ENCODE measurements around the gene ATP8B1. TPM values are rescaled to one million over a fixed set of nuclear protein-coding genes. Genes with fewer than 3 reads are reported as not detected.

ATP8B1 gene
- total and polyA plus RNA-seq, 2 of the 8 experiments (the other 6 are each of a cell fraction or from before 2014, with no cell fraction given): 1.1 to 4.6 TPM

DNA sequence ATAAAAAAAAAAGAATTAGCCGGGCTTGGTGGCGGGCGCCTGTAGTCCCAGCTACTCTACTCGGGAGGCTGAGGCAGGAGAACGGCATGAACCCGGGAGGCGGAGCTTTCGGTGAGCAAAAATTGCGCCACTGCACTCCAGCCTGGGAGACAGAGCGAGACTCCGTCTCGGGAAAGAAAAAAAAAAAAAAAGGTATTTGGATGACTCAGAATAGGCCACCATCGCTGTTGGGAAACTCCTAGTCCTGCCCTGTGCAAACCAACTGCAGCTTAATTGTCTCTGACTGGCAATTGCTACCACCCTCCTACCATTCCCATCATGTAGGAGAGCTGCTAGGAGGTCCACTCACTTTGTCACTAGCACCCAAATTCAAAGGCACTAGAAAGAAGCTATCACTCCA lies 43.5 kb downstream of the ATP8B1 start (continued):
- TF ChIP-seq, protein P1, sequence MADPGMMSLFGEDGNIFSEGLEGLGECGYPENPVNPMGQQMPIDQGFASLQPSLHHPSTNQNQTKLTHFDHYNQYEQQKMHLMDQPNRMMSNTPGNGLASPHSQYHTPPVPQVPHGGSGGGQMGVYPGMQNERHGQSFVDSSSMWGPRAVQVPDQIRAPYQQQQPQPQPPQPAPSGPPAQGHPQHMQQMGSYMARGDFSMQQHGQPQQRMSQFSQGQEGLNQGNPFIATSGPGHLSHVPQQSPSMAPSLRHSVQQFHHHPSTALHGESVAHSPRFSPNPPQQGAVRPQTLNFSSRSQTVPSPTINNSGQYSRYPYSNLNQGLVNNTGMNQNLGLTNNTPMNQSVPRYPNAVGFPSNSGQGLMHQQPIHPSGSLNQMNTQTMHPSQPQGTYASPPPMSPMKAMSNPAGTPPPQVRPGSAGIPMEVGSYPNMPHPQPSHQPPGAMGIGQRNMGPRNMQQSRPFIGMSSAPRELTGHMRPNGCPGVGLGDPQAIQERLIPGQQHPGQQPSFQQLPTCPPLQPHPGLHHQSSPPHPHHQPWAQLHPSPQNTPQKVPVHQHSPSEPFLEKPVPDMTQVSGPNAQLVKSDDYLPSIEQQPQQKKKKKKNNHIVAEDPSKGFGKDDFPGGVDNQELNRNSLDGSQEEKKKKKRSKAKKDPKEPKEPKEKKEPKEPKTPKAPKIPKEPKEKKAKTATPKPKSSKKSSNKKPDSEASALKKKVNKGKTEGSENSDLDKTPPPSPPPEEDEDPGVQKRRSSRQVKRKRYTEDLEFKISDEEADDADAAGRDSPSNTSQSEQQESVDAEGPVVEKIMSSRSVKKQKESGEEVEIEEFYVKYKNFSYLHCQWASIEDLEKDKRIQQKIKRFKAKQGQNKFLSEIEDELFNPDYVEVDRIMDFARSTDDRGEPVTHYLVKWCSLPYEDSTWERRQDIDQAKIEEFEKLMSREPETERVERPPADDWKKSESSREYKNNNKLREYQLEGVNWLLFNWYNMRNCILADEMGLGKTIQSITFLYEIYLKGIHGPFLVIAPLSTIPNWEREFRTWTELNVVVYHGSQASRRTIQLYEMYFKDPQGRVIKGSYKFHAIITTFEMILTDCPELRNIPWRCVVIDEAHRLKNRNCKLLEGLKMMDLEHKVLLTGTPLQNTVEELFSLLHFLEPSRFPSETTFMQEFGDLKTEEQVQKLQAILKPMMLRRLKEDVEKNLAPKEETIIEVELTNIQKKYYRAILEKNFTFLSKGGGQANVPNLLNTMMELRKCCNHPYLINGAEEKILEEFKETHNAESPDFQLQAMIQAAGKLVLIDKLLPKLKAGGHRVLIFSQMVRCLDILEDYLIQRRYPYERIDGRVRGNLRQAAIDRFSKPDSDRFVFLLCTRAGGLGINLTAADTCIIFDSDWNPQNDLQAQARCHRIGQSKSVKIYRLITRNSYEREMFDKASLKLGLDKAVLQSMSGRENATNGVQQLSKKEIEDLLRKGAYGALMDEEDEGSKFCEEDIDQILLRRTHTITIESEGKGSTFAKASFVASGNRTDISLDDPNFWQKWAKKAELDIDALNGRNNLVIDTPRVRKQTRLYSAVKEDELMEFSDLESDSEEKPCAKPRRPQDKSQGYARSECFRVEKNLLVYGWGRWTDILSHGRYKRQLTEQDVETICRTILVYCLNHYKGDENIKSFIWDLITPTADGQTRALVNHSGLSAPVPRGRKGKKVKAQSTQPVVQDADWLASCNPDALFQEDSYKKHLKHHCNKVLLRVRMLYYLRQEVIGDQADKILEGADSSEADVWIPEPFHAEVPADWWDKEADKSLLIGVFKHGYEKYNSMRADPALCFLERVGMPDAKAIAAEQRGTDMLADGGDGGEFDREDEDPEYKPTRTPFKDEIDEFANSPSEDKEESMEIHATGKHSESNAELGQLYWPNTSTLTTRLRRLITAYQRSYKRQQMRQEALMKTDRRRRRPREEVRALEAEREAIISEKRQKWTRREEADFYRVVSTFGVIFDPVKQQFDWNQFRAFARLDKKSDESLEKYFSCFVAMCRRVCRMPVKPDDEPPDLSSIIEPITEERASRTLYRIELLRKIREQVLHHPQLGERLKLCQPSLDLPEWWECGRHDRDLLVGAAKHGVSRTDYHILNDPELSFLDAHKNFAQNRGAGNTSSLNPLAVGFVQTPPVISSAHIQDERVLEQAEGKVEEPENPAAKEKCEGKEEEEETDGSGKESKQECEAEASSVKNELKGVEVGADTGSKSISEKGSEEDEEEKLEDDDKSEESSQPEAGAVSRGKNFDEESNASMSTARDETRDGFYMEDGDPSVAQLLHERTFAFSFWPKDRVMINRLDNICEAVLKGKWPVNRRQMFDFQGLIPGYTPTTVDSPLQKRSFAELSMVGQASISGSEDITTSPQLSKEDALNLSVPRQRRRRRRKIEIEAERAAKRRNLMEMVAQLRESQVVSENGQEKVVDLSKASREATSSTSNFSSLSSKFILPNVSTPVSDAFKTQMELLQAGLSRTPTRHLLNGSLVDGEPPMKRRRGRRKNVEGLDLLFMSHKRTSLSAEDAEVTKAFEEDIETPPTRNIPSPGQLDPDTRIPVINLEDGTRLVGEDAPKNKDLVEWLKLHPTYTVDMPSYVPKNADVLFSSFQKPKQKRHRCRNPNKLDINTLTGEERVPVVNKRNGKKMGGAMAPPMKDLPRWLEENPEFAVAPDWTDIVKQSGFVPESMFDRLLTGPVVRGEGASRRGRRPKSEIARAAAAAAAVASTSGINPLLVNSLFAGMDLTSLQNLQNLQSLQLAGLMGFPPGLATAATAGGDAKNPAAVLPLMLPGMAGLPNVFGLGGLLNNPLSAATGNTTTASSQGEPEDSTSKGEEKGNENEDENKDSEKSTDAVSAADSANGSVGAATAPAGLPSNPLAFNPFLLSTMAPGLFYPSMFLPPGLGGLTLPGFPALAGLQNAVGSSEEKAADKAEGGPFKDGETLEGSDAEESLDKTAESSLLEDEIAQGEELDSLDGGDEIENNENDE (IDR thresholded peaks at IDR 0.05; ENCODE audit: insufficient replicate concordance, low read length): no peak
- TF ChIP-seq CHD1 (IDR thresholded peaks at IDR 0.05; ENCODE audit: low read depth, low read length) (no peak), CBX5 (IDR thresholded peaks at IDR 0.05; ENCODE audit: low read depth, low read length) (no peak), CBX8 (IDR thresholded peaks at IDR 0.05; ENCODE audit: borderline replicate concordance, low read depth, low read length) (no peak), POLR2AphosphoS5 (IDR thresholded peaks at IDR 0.05; ENCODE audit: low read depth, low read length) (no peak), RNF2 (IDR thresholded peaks at IDR 0.05; ENCODE audit: borderline replicate concordance, low read depth, low read length, missing control alignments, poor library complexity, severe bottlenecking) (no peak), EP300 (IDR thresholded peaks at IDR 0.05; ENCODE audit: borderline replicate concordance in 1 of 2, low read depth in 2 of 2, low read length in 2 of 2) (no peak)
- TF ChIP-seq, protein P2, sequence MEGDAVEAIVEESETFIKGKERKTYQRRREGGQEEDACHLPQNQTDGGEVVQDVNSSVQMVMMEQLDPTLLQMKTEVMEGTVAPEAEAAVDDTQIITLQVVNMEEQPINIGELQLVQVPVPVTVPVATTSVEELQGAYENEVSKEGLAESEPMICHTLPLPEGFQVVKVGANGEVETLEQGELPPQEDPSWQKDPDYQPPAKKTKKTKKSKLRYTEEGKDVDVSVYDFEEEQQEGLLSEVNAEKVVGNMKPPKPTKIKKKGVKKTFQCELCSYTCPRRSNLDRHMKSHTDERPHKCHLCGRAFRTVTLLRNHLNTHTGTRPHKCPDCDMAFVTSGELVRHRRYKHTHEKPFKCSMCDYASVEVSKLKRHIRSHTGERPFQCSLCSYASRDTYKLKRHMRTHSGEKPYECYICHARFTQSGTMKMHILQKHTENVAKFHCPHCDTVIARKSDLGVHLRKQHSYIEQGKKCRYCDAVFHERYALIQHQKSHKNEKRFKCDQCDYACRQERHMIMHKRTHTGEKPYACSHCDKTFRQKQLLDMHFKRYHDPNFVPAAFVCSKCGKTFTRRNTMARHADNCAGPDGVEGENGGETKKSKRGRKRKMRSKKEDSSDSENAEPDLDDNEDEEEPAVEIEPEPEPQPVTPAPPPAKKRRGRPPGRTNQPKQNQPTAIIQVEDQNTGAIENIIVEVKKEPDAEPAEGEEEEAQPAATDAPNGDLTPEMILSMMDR (IDR thresholded peaks at IDR 0.05; ENCODE audit: control extremely low read depth in 1 of 3, insufficient read depth in 1 of 3, low read depth in 1 of 3, low read length in 3 of 3): no peak

Measured in H1 (cell line).